ENCODE results near the gene HS3ST2.

- no peak for TF ChIP-seq CTCF (IDR thresholded peaks at IDR 0.05 in 8 of 11, conservative IDR thresholded peaks at IDR 0.05 in 3 of 11)
- no peak for TF ChIP-seq POLR2A (IDR thresholded peaks at IDR 0.05)
These were observed 38.6 kb upstream of the HS3ST2 start for GRCh38 chr16:22775220-22775922.

Measured in spleen (tissue), 7 donors.